Fibroblast of mammary gland (primary cell): ENCODE data around the gene PPP1R13B.
A peak's percentile ranks its signal among the peaks of the same experiment; 100 is the strongest.

Experiments used
- DNase-seq: peaks from one replicate; pipeline ENCODE4 v3.0.0-alpha.2; 2010; ENCODE audit warnings: low read depth
- H3K4me3 ChIP-seq: 2 replicates; pipeline ENCODE4 v1.5.1; 2011; ENCODE audit warnings: low read depth, mild to moderate bottlenecking, low read length, moderate library complexity; ENCODE audit not compliant: control insufficient read depth
- TF ChIP-seq, protein P1 (sequence below): conservative IDR thresholded peaks from 2 replicates; pipeline ENCODE4 v1.5.1; 2011; ENCODE audit warnings: low read depth, low read length, inconsistent platforms; ENCODE audit not compliant: control insufficient read depth, insufficient read depth

Gene PPP1R13B

DNA sequence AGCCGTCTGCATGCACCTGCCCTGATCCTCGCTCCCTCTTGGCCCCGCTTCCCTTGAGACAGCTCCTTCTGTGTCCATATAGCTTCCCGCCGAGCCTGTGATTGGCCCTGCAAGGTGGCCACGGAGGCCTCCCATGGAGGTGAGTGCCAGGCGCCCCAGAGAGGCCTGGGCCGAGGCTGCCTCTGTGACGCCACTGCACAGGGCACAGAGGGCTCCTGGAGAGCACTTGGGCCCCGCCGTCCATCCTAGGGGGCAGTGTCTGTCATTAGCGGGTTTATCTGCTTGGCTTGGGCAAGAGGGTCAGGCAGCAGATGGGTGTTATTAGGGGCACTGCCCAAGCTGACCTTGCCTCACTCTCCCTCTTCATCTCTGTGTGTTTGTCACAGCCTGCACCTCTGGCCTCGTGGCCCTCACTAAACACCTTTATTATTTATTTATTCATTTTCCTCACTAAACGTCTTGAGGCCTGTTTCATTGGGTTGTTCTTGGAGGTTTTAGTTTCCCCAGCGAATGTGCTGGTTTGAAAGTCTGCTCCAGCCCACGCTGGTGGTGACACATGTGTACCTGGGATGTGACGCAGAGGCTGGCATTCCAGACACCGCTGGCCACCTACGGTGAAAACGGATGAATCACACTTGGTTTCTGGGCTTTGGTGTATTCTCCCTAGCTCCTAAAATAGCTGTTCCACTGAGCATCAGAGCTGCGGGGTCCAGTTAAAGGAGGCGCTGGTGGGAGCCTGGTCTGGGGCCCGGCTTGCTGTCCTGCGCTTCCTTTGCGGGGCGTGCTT, 125.8 kb downstream of the PPP1R13B start:
- DNase-seq = peak; percentile 85
- no peak overlapping the region for H3K4me3 ChIP-seq
- TF ChIP-seq, protein P1, sequence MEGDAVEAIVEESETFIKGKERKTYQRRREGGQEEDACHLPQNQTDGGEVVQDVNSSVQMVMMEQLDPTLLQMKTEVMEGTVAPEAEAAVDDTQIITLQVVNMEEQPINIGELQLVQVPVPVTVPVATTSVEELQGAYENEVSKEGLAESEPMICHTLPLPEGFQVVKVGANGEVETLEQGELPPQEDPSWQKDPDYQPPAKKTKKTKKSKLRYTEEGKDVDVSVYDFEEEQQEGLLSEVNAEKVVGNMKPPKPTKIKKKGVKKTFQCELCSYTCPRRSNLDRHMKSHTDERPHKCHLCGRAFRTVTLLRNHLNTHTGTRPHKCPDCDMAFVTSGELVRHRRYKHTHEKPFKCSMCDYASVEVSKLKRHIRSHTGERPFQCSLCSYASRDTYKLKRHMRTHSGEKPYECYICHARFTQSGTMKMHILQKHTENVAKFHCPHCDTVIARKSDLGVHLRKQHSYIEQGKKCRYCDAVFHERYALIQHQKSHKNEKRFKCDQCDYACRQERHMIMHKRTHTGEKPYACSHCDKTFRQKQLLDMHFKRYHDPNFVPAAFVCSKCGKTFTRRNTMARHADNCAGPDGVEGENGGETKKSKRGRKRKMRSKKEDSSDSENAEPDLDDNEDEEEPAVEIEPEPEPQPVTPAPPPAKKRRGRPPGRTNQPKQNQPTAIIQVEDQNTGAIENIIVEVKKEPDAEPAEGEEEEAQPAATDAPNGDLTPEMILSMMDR = no peak

DNA sequence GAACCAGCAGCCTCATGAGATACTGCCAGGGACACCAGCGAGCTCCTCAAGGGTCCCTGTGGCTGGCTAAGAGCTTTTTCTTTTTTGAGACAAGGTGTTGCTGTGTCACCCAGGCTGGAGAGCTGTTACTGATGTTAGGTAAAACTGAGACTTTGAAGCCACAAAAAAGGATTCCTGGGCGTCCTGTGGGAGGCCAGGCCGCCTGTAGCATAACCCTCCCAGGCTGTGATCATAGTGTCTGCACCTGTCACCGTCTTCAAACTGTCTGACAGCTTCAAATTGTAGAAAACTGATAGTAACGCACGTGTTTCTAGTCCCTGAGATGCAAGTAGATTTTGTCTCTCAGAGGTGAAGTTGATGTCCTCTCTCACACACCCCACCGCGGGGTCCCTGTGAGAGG, 127.6 kb downstream of the PPP1R13B start:
- no peak for DNase-seq
- H3K4me3 ChIP-seq = no peak overlapping the region
- TF ChIP-seq, protein P1 = no peak

DNA sequence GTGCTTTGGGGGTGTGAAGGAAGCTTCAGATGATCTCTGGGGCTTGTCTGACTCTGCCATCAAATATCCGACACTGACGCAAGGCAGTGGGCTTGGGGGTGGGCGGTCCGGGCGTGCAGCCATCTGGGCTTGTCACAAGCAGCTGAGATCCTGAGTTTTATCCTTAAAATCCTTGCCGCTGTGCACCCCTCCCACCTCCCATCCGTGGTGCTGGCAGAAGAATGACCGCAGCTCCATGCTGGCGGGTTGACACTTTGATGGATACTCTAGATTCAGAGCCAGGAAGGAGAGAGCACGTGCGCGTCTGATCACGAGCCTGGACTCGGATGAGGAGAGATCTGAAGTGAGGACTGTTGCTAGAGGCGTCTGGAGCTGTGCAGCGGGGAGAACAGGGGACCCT, 128.8 kb downstream of the PPP1R13B start:
- no peak overlapping the region for H3K4me3 ChIP-seq
- TF ChIP-seq, protein P1 = no peak
- DNase-seq = peak; percentile 93

DNA sequence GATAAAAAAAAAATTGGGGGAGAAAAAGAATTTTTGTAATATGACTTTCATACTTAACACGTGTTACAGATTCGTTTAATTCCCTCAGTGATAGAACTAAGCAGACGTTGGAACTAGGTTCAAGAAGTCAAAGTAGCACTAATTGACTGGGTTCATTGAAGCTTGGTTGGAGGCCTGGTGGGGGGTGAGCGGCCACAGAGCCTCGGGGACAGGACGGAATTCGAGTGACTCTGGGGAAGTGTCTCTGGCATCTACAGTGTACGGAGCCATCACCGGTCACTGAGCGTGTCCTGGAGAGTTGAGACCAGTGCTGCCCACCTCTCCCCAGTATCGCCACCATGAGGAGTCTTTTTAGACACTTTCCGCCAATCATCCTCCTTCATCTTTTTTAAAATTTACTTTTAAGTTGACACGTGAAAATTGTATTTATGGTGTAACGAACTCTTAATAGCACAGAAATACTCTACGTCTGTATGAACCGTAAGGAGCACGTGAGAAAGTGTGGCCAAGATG, 130.4 kb downstream of the PPP1R13B start:
- H3K4me3 ChIP-seq = peak overlapping the region; percentile 67

DNA sequence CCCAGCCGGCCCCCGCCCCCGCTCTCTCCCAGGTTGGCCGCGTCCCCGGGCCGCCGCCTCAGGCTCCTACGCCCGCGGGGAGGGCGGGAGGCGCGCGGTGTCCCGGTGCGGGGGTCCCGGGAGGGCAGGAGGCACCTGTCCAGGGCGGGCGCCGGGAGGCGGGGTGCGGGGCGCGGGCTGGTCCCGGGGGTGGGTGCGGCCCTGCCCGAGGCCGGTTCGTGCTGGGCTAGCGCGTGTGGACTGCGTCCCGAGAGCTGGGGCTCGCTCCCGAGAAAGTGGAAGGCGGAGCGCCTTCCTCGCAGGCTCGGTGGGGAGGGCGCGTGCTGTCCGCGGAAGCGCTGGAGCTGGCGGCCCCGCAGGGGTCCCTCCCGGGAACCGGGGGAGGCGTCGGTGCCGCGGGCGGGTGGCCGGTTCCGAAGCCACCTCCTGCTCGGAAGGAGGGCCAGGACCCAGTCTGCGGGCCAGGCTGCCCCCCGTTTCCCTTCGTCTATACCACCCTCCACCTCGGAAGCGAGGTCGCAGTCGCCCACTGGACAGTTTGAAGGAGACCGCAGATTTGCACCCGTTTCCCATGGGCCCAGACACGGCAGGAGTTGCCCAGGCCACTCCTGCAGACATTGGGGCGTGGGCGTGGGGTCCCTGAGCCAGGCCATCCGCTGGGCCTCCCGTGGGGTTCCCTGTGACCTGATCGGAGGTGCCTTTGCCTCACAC, 131.1 kb downstream of the PPP1R13B start:
- TF ChIP-seq, protein P1 = no peak
- DNase-seq = no peak
- peak overlapping the region; percentile 67 for H3K4me3 ChIP-seq

More for the DNA sequence above, 130.4 kb downstream of the PPP1R13B start:
- DNase-seq = no peak
- TF ChIP-seq, protein P1 = no peak

DNA sequence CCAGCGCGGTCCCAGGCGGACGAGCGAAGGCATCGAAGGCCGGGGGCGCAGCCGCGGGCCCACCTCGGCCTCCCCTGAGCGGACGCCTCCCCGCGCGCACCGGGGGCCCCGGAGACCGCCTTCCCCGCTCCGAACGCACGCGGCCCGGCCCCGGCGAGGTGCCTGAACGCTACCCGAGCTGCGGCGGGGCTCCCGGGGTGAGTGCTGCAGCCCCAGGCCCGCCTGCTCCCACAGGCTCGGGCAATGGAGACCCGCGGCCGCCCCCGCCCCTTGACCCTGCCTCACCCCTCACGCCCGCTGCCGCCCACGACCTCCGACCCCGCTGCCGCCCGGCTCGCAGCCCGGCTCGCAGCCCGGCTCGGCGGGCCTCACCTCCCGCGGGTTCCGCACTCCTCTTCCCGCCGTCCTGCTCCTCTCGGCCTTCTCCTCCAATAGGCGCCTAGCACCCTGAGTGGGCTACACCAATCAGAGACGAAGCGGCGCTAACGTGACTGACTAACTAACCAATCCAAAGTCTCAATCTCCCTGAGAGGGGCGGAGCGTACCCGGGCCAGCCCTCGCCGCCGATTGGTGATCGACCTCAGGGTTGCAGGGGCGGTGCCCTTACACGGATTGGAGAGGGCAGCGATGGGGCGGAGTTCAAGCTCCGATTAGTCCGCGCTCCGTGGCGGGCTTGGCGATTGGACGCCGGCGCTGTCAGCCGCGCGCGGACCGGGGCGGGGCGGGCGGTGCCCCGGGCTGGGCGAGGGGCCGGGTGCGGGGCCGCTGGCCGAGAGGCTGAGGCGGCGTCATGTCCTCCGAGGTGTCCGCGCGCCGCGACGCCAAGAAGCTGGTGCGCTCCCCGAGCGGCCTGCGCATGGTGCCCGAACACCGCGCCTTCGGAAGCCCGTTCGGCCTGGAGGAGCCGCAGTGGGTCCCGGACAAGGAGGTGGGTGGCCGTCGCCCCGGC, 132.0 kb downstream of the PPP1R13B start, which contains the start of the genes XRCC3 and ZFYVE21:
TSS of gene XRCC3 (minus strand) at position 400 of the 949 bp plus-strand sequence. CDS start 4,364 bp downstream, outside the sequence.
TSS of gene ZFYVE21 (plus strand) at position 759 of the 949 bp plus-strand sequence. CDS start at position 791, 32 bp downstream.
- DNase-seq = peak; percentile 99
- peak within 1 kb of the TSS; percentile 67 for H3K4me3 ChIP-seq
- TF ChIP-seq, protein P1 = no peak
